Islet of Langerhans (tissue), 1 donor: ENCODE results near the gene SMIM21.

Experiments used
- FAIRE-seq: peaks from one replicate; lab custom pipeline; 2011; peaks lifted over from hg19 to GRCh38; lab: Jason Lieb, UNC

The SMIM21 gene

GRCh38 chr18:75376004-75376403, 51.5 kb downstream of the SMIM21 start:
- FAIRE-seq = no peak

- no peak for FAIRE-seq
These were observed 52.2 kb downstream of the SMIM21 start for GRCh38 chr18:75375341-75375740.

- no peak for FAIRE-seq
These were observed 53.0 kb downstream of the SMIM21 start for GRCh38 chr18:75374466-75374865.

- no peak for FAIRE-seq
These were observed 58.3 kb downstream of the SMIM21 start for GRCh38 chr18:75369026-75369721.

- no peak for FAIRE-seq
These were observed 61.7 kb downstream of the SMIM21 start for GRCh38 chr18:75365837-75366236.

GRCh38 chr18:75365254-75365629, 62.3 kb downstream of the SMIM21 start:
- FAIRE-seq = no peak

- no peak for FAIRE-seq
These were observed 62.8 kb downstream of the SMIM21 start for GRCh38 chr18:75364512-75365253.

GRCh38 chr18:75363446-75364225, 63.9 kb downstream of the SMIM21 start:
- FAIRE-seq = no peak

GRCh38 chr18:75362435-75362834, 65.1 kb downstream of the SMIM21 start:
- FAIRE-seq = no peak

GRCh38 chr18:75360941-75361340, 66.6 kb downstream of the SMIM21 start:
- no peak for FAIRE-seq

GRCh38 chr18:75360215-75360614, 67.3 kb downstream of the SMIM21 start:
- FAIRE-seq = no peak
